ENCODE measurements around the gene RGS6.

DNA sequence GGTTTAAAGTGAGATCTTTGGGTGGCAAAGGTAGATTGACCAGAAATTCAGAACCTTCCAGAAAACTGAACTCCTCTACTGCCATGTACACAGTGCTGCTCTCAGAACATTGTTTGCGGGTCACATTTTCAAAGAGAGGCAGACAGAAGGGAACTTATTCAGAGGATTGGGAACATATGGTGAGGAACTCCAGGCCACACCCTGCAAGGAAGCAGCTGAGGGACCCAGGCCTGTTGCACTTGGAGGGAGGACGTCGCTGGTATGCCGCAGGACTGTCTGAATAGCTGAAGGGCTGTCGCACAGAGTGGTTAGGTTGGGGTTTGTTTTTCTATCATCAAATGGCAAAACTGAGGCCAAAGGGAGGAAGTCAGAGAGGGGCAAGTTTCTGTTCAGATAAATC, 520.5 kb downstream of the RGS6 start:
- TF ChIP-seq FOXM1 (IDR thresholded peaks at IDR 0.05; ENCODE audit: borderline replicate concordance) = no peak
- TF ChIP-seq, protein P1, sequence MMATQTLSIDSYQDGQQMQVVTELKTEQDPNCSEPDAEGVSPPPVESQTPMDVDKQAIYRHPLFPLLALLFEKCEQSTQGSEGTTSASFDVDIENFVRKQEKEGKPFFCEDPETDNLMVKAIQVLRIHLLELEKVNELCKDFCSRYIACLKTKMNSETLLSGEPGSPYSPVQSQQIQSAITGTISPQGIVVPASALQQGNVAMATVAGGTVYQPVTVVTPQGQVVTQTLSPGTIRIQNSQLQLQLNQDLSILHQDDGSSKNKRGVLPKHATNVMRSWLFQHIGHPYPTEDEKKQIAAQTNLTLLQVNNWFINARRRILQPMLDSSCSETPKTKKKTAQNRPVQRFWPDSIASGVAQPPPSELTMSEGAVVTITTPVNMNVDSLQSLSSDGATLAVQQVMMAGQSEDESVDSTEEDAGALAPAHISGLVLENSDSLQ (IDR thresholded peaks at IDR 0.05) = no peak
- no peak for TF ChIP-seq BHLHE40 (IDR thresholded peaks at IDR 0.05; ENCODE audit: borderline replicate concordance)
- no peak for TF ChIP-seq ZNF384 (IDR thresholded peaks at IDR 0.05)
- no peak for TF ChIP-seq NFRKB (IDR thresholded peaks at IDR 0.05)
- TF ChIP-seq ARNT (IDR thresholded peaks at IDR 0.05) = no peak
- TF ChIP-seq SUZ12 (IDR thresholded peaks at IDR 0.05) = no peak
- TF ChIP-seq ELF4 (IDR thresholded peaks at IDR 0.05) = no peak
- no peak for TF ChIP-seq TARDBP (IDR thresholded peaks at IDR 0.05)
- TF ChIP-seq HDGF (IDR thresholded peaks at IDR 0.05; ENCODE audit: borderline replicate concordance) = no peak
- TF ChIP-seq FOXK2 (IDR thresholded peaks at IDR 0.05) = no peak
- TF ChIP-seq SP1 (IDR thresholded peaks at IDR 0.05) = no peak
- TF ChIP-seq CTBP1 (IDR thresholded peaks at IDR 0.05; ENCODE audit: borderline replicate concordance) = no peak
